NB4 (cell line): ENCODE data around the gene ZCCHC2.

Experiments used
- DNase-seq: peaks from one replicate; pipeline ENCODE4 v3.0.0; 2010; ENCODE audit warnings: low read depth
- H3K4me3 ChIP-seq: one replicate; pipeline ENCODE4 v1.5.1; 2011; ENCODE audit warnings: mild to moderate bottlenecking, low read depth, low read length, moderate library complexity
- CTCF ChIP-seq: IDR thresholded peaks from one replicate; pipeline ENCODE4 v1.5.1; 2012; ENCODE audit warnings: low read depth, low read length
- MAX ChIP-seq: IDR thresholded peaks from 2 replicates; pipeline ENCODE4 v1.6.1; 2011; ENCODE audit warnings: low read depth, low read length
- MYC ChIP-seq: IDR thresholded peaks from 2 replicates; pipeline ENCODE4 v1.6.1; 2011; ENCODE audit warnings: low read depth, low read length
- POLR2A ChIP-seq: IDR thresholded peaks from 2 replicates; pipeline ENCODE4 v1.6.1; 2011; ENCODE audit warnings: mild to moderate bottlenecking; ENCODE audit not compliant: insufficient read length; ENCODE audit errors: extremely low read depth

The ZCCHC2 gene

GRCh38 chr18:62523631-62524439 is 1.0 kb downstream of the ZCCHC2 start:
- no peak for TF ChIP-seq CTCF
- TF ChIP-seq POLR2A = peak; percentile 5
- H3K4me3 ChIP-seq = peak overlapping the region; percentile 72
- peak; percentile 71 for DNase-seq

- DNase-seq = peak; percentile 74
- peak overlapping the region; percentile 72 for H3K4me3 ChIP-seq
- TF ChIP-seq POLR2A (no peak), MAX (no peak), MYC (no peak), CTCF (no peak)
These were observed 1.8 kb downstream of the ZCCHC2 start for GRCh38 chr18:62524440-62525200.

GRCh38 chr18:62525608-62526007 is 2.8 kb downstream of the ZCCHC2 start:
- no peak for DNase-seq
- H3K4me3 ChIP-seq = peak overlapping the region; percentile 72
- TF ChIP-seq MYC (no peak), CTCF (no peak), POLR2A (no peak), MAX (no peak)

- TF ChIP-seq MAX (peak; percentile 89), POLR2A (peak; percentile 52), CTCF (no peak), MYC (peak; percentile 66)
- peak overlapping the region; percentile 72 for H3K4me3 ChIP-seq
- peak; percentile 86 for DNase-seq
These were observed 3.5 kb downstream of the ZCCHC2 start for GRCh38 chr18:62526098-62527025.

GRCh38 chr18:62529597-62529996 is 6.8 kb downstream of the ZCCHC2 start:
- no peak overlapping the region for H3K4me3 ChIP-seq
- no peak for DNase-seq
- TF ChIP-seq MAX (no peak), CTCF (no peak), MYC (no peak), POLR2A (no peak)
